ENCODE data around the gene LYSMD2. TPM values are rescaled to one million over a fixed set of nuclear protein-coding genes. Genes with fewer than 3 reads are reported as not detected.

LYSMD2 gene
- total RNA-seq, 1 donor = 3.1 TPM

GRCh38 chr15:51731549-51732267 lies 5.7 kb downstream of the LYSMD2 start:
- peak; percentile 72 for DNase-seq (ENCODE audit: low read depth)
- TF ChIP-seq CTCF (IDR thresholded peaks at IDR 0.05; ENCODE audit: insufficient read depth, low read length) = no peak
- peak overlapping the region; percentile 35 for H3K4me3 ChIP-seq (ENCODE audit: low read depth, low read length)

GRCh38 chr15:51727141-51727897 lies 10.1 kb downstream of the LYSMD2 start:
- peak; percentile 33 for DNase-seq (ENCODE audit: low read depth)
- TF ChIP-seq CTCF (IDR thresholded peaks at IDR 0.05; ENCODE audit: insufficient read depth, low read length) = peak; percentile 36
- no peak overlapping the region for H3K4me3 ChIP-seq (ENCODE audit: low read depth, low read length)

GRCh38 chr15:51726302-51727073 lies 11.0 kb downstream of the LYSMD2 start:
- no peak for TF ChIP-seq CTCF (IDR thresholded peaks at IDR 0.05; ENCODE audit: insufficient read depth, low read length)
- no peak overlapping the region for H3K4me3 ChIP-seq (ENCODE audit: low read depth, low read length)
- peak; percentile 83 for DNase-seq (ENCODE audit: low read depth)

GRCh38 chr15:51724673-51725072 lies 12.8 kb downstream of the LYSMD2 start:
- no peak for DNase-seq (ENCODE audit: low read depth)
- no peak for TF ChIP-seq CTCF (IDR thresholded peaks at IDR 0.05; ENCODE audit: insufficient read depth, low read length)
- no peak overlapping the region for H3K4me3 ChIP-seq (ENCODE audit: low read depth, low read length)

GRCh38 chr15:51724199-51724598 lies 13.3 kb downstream of the LYSMD2 start:
- no peak overlapping the region for H3K4me3 ChIP-seq (ENCODE audit: low read depth, low read length)
- TF ChIP-seq CTCF (IDR thresholded peaks at IDR 0.05; ENCODE audit: insufficient read depth, low read length) = no peak
- DNase-seq (ENCODE audit: low read depth) = no peak

GRCh38 chr15:51721199-51721960 lies 16.1 kb downstream of the LYSMD2 start:
- no peak for TF ChIP-seq CTCF (IDR thresholded peaks at IDR 0.05; ENCODE audit: insufficient read depth, low read length)
- DNase-seq (ENCODE audit: low read depth) = no peak
- no peak overlapping the region for H3K4me3 ChIP-seq (ENCODE audit: low read depth, low read length)

Measured in fibroblast of the aortic adventitia (primary cell).